ENCODE data around the gene SLC35G2.
"Not testable (repeated sequence)": the region's sequence is repeated elsewhere in the genome, so short reads cannot be mapped to it uniquely, and the experiment has no call there.

SLC35G2 gene

GRCh38 chr3:136891934-136892855 lies 73.3 kb downstream of the SLC35G2 start:
- DNase-seq: no peak

- DNase-seq: no peak
Measured at GRCh38 chr3:136893848-136894443, 75.0 kb downstream of the SLC35G2 start.

GRCh38 chr3:136897171-136897570 lies 78.2 kb downstream of the SLC35G2 start:
- not testable (repeated sequence) for DNase-seq

GRCh38 chr3:136898549-136898948 lies 79.6 kb downstream of the SLC35G2 start:
- no peak for DNase-seq

- DNase-seq: no peak
Measured at GRCh38 chr3:136898954-136899353, 80.0 kb downstream of the SLC35G2 start.

- DNase-seq: no peak
Measured at GRCh38 chr3:136899622-136900158, 80.8 kb downstream of the SLC35G2 start.

GRCh38 chr3:136900694-136901093 lies 81.8 kb downstream of the SLC35G2 start:
- not testable (repeated sequence) for DNase-seq

- no peak for DNase-seq
Measured at GRCh38 chr3:136901391-136901790, 82.5 kb downstream of the SLC35G2 start.

GRCh38 chr3:136902530-136902929 lies 83.6 kb downstream of the SLC35G2 start:
- not testable (repeated sequence) for DNase-seq

- DNase-seq: no peak
Measured at GRCh38 chr3:136903899-136904298, 85.0 kb downstream of the SLC35G2 start.

GRCh38 chr3:136904746-136905145 lies 85.8 kb downstream of the SLC35G2 start:
- DNase-seq: no peak
